HG03571 (cell line): ENCODE results near the gene CBLN4.

Source experiments
- ATAC-seq: cut with Tn5 transposase; IDR thresholded peaks from one replicate; pipeline ENCODE4 v1.9.1; 2021; ENCODE audit not compliant: unreplicated experiment

Gene CBLN4

GRCh38 chr20:55947701-55948100, 57.6 kb downstream of the CBLN4 start:
- ATAC-seq: no peak
